Effector CD8-positive, alpha-beta T cell (primary cell): ENCODE measurements around the gene ERCC6L2.

ENCODE experiments used
- DNase-seq: peaks from one replicate; lab custom pipeline; 2025; lab: John Stamatoyannopoulos, UW

The ERCC6L2 gene

DNA sequence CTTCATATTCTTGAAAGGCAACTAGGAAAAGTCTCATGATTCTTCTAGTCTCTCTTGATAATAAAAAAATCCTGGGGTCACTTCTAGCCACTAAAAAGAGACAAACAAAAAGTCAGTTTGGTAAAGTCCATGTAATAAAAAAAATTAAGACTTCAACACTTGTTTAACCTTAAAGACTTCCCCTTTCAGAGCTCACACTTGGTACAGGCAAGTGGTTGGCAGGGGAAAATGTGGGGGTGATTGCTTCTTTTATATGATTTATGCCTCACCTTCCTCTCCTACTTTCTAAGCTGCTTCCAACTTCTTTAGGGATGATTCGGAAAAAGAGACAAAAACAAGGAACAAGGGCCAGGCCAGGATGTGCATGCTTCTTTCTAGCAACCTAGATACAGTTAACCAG lies 5.1 kb upstream of the ERCC6L2 start:
- no peak for DNase-seq

DNA sequence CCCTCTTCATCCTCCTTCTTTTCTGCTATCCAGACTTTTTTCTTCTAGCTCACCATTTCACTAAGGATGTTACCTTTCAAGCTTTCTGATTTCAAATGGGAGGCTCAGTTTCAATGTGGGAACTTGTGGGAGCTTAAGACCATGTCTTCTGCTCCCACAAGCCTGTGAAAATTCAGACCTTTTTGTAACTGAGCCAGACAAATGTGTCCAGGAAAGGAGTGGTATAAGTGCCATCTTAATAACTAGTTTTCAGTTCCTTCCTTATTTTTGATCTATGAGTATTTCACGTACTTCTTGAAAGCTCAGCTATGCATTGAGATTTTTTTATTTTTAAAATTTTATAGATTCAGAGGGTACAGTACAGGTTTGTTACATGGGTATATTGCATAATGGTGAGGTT lies 4.6 kb upstream of the ERCC6L2 start:
- no peak for DNase-seq

DNA sequence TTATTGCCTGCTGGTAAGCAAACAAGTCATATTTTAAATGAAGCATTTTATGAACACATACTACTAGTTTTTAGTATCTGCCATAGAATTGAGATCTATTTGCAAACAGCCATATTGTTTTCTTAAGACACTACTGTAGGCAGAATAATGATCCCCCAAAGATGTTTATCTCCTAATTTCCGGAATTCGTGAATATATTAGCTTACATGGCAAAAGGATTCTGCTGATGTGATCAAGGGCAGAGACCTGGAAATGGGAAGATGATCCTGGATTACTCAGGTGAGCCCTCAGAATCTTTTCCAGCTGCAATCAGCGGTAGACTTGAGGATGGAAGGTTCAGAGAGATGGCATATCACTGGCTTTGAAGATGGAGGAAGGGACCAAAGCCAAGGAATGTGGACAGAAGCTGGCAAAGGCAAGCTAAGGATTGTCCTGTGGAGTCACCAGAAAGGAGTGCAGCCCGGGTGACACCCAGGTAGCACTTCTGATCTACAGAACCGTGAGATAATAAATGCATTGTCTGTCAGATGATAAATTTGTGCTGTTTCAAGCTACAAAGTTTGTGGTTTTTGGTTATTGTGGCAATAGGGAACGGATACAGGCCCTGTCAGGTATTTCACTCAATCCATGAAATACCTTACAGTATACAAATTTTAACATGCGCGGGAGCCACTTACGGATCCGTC lies 1.0 kb upstream of the ERCC6L2 start:
- DNase-seq = no peak

DNA sequence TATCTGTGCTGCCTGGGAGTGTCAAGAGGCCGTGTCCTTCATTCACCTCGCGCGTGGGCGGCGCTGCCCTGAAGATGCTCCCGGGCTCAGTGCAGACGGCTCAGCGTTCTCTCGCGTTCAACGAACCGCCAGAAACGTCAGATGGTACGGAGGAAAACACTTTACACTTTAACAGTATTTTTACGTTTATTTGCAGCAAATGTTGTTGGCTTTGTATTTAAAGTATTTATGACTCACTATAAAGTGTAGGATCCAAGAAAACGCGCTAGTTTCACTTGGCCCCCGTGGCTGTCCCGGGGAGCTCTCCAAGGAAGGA lies 544 bp upstream of the ERCC6L2 start:
- DNase-seq = peak; percentile 36

DNA sequence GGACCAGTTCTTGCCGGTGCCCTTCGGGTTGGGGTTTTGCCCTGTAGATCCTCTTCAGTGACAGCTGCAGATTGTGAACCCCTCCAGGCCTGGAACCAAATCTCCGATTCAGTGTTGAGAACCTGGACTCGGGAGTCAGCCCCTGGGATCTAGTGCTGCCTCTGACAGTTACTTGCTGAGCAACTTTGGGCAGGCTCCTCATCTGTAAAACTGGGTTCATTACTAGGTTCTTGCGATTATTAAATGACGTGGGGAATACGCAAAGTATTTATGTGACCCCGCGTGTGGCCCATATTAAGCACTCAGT lies 600 bp downstream of the ERCC6L2 start:
- no peak for DNase-seq

DNA sequence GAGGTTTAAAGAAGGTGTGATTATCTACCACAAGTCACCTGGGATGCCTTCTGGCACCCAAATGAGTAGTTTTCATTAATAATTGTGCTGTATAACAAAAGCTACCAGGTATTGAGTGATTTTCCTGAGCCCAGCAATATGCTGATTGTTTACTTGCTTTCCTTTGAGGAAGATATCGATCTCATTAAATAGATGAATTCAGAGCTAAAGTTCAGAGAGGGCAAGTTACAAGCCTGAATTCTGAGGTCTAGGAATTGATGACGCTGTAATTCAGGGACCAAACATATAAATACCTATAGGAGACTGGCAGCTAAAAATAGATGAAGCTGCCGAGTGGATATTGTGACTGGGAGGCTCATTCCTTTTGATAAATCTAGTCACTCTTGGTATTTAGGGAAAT lies 1.1 kb downstream of the ERCC6L2 start:
- DNase-seq = no peak

DNA sequence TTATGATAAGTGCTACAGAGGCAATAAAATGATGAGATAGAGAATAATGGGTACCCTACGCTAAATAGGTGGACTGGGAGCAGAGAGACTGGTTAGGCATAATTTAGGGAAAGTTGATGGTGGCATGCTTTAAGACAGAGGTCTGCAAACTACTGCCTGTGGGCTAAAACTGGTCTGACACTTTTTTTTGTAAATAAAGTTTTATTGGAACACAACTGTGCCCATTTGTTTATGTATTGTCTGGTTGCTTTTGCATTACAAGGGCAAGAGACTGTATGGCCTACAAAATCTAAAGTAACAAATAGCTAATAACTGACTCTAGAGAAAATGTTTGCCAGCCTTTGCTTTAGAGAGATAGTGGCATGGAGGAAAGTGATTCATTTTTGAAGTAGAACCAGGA lies 2.5 kb downstream of the ERCC6L2 start:
- DNase-seq = no peak

DNA sequence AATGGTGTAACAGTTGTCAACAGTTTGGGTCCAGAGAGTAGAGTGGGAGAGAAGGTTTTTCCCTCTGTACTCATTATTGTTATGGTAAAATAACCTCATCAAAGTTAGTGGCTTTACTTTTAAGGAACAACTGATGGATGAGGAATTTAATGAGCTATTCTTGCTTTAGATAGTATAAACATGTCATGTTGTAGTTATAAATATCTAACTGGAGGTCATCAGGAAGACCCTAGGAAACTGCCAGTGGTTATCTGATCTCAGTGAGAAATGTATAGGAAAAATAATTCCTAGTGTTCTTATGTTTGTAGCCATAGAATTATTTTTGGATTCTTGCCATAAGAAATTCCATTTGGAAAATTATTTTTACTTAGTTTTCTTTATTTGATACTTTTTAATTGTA lies 4.1 kb downstream of the ERCC6L2 start:
- no peak for DNase-seq

DNA sequence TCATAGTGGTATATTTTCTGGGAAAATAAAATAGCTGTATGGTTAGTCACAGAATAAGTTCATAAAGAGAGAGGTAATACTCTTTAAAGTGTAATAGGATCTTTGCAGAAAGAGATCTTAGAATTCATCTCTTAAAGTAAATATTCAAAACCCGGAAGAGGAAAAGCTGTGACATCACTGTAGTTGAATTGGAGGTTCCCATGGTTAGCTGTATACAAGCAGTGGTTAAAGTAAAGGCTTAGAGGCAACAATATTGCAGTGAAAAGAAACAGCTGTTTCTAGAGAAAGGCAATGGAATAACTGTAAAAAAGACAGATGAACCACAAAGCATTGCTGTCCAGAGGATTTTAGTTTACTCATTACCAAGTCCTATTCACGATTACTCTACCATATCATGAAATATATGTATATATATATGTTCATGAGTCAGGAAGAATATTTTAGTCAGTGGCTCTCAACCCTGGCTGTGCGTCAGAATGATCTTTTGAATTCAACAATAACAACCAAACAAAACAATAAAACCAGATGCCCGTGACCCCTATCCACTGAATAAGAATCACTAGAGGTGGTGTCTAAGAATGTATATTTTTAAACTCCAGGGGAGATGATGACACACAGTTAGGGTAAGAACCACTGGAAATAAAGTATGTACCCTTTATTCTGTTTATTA lies 4.7 kb downstream of the ERCC6L2 start:
- no peak for DNase-seq

DNA sequence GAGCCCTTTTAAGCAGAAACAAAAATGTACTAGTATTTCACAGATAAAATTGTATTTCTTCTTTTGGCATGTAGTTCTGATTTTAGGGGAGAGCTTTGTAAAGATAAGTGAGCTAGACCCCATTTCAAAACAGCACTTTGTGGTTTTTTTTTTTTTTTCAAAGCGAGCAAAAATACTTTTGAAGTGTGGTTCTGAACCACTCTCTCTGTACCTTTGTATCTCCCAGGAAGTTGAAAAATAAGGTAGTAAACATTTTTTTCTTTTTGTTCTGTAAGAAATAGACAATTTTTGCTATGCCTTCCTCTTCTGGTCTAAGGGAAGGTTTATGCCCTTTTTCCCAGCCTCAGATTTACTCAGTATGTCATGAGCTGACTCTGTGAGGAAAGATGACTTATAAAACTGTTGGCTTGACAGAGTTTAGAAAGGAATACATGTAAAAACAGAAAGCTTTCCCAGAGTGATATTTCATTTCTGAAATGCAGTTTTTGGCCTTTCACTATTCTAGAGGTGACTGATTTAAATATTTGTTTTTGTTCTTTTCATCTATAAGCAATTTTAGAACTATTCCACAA lies 12.5 kb downstream of the ERCC6L2 start:
- DNase-seq = no peak

DNA sequence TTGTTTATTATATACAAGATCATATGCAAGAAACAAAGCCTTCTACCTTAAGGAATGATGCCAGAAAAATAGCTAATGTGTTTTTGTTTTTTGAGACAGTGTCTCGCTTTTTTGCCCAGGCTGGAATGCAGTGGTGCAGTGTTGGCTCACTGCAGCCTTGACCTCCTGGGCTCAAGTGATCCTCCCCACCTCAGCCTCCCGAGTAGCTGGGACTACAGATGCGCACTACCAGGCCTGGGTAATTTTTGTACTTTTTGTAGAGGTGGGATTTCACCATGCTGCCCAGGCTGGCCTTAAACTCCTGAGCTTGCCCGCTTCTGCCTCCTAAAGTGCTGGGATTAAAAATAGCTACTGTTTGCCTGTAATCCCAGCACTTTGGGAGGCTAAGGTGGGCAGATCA lies 15.1 kb downstream of the ERCC6L2 start:
- no peak for DNase-seq

DNA sequence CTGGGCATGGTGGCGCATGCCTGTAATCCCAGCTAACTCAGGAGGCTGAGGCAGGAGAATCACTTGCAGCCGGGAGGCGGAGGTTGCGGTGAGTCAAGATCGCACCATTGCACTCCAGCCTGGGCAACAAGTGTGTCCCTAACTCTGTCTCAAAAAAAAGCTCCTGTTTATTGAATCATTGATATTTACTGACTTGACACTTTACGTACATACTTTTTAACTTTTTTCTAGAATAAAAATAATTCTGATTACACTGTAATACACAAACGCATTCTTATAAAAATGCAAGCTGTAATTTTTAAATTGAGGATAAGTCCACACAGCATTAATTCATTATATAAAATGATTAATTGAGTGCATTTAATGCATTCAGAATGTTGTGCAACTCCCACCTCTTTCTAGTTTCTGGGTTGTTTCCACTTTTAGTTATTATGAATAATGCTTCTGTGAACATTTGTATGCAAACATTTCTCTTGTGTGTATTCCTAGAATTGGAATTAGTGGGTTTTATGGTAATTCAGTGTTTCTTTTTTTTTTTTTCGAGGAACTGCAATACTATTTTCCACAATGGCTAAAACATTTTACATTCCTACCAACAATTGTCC lies 15.7 kb downstream of the ERCC6L2 start:
- no peak for DNase-seq

DNA sequence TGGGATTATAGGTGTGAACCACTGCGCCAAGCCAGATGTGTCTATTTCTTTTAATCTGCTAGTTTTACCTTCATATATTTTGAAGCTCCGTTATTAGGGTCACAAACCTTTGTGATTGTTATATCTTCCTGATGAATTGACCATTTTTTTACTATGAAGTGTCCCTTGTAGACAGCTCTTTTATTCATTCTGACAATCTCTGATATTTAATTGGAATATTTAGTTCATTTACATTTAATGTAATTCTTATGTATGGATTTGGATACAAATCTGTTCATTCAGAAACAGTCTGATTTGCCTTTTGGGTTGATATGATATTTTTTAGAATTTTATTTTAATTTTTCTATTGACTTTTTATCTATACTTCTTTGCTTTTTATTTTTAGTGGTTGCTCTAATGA lies 17.2 kb downstream of the ERCC6L2 start:
- DNase-seq = no peak

DNA sequence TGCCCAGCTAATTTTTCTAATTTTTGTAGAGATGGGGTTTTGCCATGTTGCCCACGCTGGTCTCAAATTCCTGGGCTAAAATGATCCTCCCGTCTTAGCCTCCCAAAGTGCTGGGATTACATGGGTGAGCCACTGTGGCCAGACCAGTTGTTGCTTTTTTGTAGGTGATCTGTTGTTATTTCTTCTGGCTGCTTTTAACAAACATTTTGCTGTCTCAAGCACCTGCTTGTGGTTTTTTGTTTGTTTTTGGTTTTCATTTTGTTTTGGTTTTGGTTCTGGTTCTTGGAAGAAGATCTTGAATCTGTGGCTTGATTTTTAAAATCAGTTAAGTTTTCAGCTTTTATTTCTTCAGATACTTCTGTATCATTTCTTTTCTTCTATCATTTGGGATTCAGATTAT lies 21.1 kb downstream of the ERCC6L2 start:
- no peak for DNase-seq

DNA sequence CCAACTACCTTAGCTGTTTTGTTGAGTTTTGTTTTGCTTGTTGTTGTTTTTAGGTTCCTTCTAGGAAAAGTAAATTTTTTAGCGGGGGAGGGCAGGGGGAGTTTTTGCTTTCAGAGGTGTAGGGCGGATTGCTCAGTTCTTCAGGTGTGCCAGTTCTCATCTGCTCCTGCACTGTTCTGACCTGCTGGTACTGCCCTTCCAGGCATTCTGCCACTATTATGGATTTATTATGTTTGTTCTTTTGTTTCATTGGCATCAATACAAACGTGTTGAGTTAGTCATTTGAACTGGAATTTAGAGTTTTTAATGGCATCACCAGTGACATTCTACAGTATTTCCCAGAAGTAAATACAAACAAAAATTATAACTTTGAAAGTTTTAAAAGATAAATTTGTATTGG lies 26.0 kb downstream of the ERCC6L2 start:
- no peak for DNase-seq

DNA sequence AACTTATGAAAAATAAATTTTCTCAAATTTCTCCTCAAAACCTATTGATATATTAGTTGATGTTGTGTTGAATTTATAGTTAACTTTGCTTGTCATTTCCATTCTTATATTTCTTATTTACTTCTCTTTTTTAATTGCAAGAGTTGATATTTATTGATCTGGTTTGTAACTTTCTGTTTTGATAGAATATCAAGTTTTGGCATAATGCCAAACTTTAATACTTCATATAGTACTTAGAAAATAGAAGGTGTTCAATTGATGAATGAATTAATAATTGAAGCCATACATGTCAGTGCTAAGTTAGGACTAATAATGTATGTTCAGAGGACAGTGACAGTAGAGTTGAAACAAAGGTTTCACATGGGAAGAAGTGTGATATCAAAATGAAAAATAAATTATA lies 27.9 kb downstream of the ERCC6L2 start:
- DNase-seq = no peak

DNA sequence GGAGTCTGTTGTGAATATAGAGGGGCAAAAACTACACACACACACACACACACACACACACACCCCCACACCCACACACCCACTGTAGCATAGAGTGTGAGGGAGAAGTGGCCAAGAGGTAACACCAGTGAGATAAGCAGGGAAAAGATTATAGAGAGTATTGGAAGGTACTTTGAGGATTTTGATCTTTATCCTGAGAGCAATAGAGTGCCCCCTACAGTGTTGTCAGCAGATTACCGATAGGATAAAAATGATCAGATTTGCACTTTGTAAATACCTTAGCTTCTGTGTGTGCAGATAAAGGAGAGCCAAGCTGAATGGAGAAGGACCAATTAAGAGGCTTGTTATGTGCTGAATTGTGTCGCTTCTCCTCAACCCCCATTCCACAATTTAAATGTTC lies 32.3 kb downstream of the ERCC6L2 start:
- DNase-seq = no peak

DNA sequence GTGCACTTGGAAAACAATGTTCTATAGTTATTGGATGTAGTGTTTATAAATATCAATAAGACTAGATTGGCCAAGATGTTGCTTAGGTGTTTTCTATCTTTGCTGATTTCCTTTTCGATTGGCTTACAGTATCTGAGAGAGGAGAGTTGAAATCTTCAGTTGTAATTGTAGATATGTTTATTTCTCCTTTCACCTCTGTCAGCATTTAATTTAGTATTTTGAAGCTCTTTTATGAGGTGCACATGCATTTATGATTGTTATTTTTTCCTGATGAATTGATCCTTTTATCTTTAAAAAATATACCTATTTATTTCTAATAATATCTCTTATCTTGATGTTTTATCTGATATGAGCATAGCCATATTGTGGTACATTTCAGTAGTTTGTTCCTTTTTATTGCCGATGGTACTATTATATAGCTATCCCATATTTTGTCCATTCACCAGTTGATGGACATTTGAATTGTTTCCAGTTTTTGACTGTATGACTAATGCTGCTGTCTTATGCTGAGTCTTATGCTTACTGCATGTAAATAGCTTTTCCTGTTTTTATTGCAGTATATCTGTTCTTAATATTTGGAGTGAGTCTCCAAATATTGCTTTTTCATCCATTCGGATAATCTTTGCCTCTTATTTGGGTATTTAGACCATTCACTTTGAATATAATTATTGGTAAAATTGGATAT lies 34.7 kb downstream of the ERCC6L2 start:
- DNase-seq = no peak

DNA sequence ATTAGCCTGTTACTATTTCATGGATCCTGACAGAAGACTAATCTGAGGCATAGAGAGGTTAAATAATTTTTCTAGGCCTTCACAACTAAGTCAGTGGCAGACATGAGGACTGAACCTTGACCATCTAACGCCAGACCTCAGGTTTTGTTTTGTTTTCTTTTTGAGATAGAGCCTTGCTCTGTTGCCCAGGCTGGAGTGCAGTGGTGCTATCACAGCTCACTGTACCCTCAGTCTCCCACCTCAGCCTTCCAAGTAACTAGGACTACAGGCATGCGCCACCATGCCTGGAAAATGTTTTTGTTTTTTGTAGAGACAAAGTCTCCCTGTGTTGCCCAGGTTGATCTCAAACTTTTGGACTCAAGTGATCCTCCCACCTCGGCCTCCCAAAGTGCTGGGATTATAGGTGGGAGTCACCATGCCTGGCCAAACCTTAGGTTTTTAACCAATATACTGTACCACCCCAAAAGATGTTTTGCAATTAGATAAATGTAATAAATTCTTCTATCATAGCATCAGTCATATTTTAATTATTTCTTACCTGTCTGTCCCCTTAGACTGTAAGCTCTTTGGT lies 35.4 kb downstream of the ERCC6L2 start:
- no peak for DNase-seq

DNA sequence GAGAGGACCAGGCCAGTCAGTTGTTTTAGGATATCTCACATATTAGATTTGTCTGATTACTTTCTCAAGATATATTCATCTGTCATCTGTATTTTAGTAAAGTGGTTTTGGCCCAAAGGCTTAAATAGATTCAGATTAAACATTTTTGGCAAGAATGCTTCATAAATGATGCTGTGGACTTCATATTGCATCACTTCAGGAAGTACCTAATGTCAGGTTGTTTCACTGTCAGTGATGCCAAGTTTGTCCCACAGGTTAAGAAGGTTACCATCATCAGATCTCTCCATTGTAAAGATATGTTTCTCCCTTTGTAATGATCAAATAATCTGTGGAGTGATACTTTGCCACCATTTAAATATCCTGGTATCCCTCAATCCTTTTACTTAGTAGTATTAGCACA lies 37.3 kb downstream of the ERCC6L2 start:
- no peak for DNase-seq

DNA sequence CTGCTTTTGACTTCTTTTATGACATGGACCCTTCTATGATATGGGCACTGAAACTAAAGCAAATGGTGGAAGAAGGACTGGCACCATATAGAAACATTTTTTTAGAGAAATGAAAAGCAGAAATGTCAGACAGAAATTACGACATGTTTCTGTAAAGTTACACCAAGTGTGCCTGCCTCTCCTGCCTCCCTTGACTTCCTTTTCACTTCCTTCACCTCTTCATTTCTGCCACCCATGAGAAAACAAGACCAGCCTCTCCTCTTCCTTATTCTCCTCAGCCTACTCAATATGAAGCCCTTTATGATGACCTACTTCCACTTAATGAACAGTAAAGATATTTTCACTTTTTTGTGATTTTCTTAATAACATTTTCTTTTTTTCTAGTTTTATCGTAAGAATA lies 44.5 kb downstream of the ERCC6L2 start:
- DNase-seq = no peak

DNA sequence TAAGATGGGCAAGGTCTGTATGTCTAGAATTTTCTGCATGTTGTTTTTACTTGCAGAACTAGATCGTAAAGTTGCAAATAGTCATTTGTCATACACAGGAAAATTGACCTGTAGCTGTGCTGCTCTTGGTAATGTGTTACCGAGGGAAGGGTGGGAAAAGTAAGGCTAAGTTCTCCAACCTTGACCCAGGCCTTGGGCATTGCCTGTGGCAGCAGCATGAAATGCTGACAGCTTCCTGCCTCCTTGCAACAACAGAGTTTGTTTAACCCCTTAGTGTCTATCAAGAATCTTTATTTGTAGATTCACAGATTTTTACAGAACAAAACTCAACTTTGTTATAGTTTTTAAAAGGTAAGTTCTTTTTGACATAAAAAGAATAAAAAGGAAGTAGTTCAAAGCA lies 48.3 kb downstream of the ERCC6L2 start:
- no peak for DNase-seq

DNA sequence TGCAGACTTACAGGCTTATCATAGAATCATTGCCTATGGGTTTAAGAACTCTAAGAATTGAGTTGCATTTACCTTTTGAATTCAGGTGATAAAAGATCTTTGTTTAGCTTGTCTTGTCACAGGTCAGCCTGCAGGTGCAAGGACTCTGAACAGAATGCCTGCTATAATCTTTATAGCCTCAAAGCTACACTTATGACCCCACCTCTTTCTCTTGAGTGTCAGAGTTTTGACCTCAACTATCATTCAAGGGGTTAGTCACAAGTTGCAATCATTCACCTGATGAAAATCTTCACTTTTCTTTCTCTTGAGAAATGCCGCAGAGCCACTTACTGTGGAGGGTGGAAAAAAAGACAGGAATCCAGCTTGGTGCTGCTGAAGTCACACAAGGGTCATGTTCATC lies 49.5 kb downstream of the ERCC6L2 start:
- no peak for DNase-seq
